ENCODE measurements around the gene TRPC1. TPM values are rescaled to one million over a fixed set of nuclear protein-coding genes. Genes with fewer than 3 reads are reported as not detected.

The TRPC1 gene
- total RNA-seq, 1 donor from 2014 or later: 157 TPM

DNA sequence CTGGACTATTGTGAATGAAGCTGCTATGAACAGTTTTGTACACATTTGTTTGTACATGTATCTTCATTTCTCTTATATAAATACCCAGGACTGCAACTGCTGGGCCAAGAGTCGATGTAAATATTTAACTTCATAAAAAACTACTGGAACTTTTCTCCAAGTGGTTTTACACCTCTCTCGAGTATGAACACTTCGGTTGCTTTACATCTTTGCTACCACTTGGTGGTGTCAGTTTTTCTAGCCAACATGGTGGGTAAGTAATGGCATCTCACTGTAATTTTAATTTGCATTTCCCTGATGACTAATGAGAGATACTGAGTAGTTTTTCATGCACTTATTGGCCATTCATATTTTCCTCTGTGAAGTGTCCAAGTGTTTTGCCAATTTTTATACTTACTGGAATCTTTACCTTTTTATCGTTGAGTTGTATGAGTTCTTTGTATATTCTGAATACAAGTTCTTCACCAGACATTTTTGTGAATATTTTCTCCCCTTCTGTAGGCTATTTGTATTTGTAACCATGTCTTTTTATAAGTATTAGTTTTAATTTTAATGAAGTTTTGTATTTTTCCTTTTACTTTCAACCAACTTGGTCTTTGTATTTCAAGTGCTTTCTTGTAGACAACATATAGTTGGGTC is 120.6 kb downstream of the TRPC1 start:
- no peak for DNase-seq

DNA sequence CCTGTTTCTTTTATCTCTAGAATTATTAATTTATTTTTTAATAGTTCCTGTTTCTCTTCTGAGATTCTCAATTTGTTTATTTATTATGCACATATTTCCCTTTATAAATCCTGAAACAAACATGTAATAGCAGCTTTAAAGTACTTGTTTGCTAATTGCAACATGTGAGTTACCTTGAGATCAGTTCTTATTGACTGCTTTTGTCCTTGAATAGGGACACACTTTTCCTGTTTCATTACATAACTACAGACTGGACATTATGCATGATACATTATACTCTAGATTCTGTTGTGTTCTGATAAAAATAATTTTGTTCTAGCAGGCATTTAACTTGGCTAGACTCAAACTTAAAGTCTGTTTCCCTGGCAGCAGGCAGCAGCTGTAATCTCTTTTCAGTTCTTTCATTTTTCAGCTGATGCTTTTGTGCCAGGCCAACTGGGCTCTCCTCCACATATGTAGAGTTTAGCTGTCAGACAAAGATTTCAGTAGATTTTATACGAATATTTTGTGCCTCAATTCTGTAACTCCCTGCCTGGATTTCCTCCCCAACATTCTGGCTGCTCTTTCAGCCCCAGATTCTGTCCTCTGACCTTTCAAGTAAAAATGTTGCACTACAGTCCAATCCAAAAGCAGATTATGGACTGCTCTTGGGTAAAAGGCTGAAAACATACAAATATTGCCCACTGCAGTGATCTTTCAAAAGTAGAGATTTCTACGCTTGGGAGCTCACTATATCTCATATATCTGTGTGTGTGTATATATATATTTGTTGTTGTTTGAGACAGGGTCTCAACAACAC is 123.1 kb downstream of the TRPC1 start:
- DNase-seq: no peak

DNA sequence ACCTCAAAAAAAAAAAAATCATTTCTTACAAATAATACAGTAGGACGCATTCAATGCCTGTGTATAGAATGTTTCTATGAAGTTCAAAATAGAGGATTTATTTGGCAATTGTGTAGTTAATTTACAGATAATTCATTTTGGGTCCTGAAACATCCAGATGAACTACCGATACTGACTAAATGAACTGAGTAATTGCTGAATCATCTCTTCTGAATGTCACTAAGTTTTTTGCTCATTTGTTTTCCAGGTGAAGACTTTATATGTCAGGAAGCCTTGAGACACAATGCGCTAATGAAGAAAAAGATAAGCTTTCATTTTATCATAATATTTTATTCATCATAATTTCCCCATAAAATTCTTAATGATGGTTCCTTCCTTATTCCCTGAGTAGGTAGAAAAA is 125.3 kb downstream of the TRPC1 start:
- no peak for DNase-seq

DNA sequence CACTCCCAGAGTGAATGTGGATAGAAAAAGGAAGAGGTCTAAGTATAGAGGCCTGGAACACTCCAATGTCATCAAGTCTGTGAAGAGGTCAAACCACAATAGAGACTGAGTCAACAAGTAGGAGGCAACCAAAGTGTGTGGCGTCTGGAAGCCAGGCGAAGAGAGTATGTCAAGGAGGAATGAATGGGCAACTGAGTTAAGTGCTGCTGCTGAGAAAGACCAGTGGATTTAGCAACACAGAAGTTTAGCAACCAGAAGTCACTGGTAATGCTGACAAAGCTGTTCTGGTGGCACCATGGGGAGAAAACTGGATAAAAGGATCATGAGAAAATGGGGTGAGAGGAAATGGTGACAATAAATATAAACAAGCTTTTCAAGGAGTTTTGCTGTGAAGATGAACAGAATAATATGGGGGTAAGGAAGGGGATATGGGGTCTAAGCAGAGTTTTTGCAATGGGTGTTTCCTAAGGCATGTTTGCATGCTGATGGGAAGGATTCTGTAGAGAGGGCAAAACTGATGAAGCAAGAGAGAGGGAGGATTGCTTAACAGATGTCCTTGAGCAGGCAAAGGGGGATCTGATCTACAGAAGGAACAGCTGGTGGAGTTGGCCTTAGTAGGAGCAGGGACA is 126.7 kb downstream of the TRPC1 start:
- DNase-seq: no peak

DNA sequence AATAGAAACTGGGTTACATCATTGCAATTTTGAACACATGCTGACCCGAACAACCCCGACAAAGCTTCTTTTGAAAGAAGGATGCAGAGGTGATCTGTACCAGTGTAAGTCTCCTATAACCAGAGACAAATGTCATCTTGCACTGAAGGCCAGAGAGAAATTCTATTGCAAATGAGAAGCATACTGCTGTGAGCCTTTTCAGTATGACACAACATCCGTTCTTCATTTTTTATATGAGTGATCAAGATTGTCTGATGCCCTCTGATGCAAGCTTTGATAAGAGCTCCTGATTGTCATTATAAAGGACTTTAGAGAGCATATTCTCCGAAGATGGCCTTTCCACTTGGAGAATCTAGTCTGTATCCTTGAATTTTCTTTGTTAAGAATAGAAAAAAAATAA is 128.2 kb downstream of the TRPC1 start:
- no peak for DNase-seq

DNA sequence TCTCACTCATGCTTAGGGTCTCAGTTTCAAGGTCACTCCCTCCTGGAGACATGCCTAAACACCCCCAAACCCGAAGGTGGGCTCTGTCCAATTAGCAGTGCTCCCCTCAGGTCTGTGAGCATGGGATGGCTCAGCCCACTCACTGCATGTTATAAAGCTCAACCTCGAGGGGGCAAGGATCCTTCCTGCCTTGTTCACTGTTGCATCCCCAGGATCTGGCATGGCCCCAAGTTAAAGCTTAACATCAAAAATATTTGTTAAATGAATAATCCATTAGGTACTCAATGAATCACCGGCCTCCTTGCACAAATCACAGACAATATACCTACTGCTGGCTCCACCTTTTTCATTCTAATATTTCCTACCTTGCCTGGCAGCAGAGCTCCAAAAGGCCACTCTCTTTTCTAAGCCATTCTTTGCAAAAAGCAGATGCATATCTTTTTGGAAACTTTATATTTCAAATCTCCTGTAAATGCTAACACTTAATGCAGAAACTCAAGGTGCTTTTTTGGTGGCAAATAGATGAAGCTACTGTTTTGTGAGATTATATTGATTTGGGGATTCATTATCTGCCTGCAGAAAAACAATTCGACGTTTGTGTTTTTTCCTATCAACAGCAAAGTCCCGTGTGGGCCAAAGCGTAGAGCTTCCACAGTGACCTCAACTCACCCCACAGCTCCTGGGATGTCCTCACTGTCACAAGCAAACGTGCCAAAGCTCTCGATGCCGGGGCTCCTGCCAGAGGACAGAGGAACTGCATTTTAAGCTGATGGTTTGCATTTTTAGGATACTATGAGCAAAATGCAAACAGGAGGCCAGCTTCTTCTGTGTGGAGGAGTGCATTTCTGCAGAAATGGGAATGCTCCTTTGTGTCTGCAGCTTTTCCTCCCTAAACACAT is 129.7 kb downstream of the TRPC1 start:
- no peak for DNase-seq

DNA sequence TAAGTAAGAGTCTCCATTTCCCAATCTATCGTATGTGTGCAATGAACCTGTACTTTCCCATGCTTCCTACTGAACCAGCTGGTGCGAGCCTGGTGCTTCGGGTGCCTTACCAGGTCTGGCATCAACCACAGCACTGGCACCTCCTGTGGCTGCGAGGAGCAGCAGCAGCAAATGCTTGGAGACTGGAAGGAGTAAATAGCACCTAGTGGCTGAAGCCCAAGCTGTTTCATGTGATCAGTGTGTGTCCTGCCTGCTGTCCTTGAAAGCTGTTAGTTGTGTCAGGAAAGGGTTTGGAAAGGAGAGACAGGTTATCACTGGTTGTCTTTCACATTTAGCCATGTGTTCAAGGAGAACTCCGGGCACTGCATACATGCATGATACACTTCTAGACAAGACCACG is 133.2 kb downstream of the TRPC1 start:
- peak; percentile 22 for DNase-seq

Small RNA genes within 50 kb of the gene (small RNA-seq; reads per million reads assigned to genes)
- not detected for gene RNU7-47P

Other genes starting within 250 kb of the TRPC1 start
- gene ATR, start 145.3 kb upstream of the TRPC1 start, total RNA-seq: 39.1 TPM
- gene PLS1, start 127.6 kb upstream of the TRPC1 start, total RNA-seq: 3.1 TPM
- gene PCOLCE2, start 165.0 kb downstream of the TRPC1 start, total RNA-seq: 4.5 TPM
- gene PAQR9, start 239.6 kb downstream of the TRPC1 start, total RNA-seq: 0.94 TPM